Adrenal gland (tissue), 12 donors: ENCODE results near the gene USP40. TPM values are rescaled to one million over a fixed set of nuclear protein-coding genes. Genes with fewer than 3 reads are reported as not detected.

Experiments used
- DNase-seq, 7 donors: peaks; one replicate each; pipeline ENCODE4 v3.0.0-alpha.2; 2019 to 2020
- H3K27ac ChIP-seq, 5 donors: fragments of 200-600 bp; sonication (generic) in 4 of 5; 1 replicate in 3 of 5; 2 replicates in 2 of 5; pipeline versions ENCODE4 v1.5.1 to v1.8.0; 2016 to 2020; ENCODE audit warnings: mild to moderate bottlenecking in 1 of 5
- H3K27me3 ChIP-seq: fragments of 200-600 bp; 2 replicates; pipeline ENCODE4 v1.8.0; 2021
- H3K36me3 ChIP-seq, 2 donors: fragments of 200-600 bp; replicated peaks in 1 of 2; 1 replicate in 1 of 2; 2 replicates in 1 of 2; pipeline versions ENCODE4 v1.5.1 to v1.8.0; 2018 to 2022
- H3K4me1 ChIP-seq, 2 donors: fragments of 200-600 bp; replicated peaks in 1 of 2; 1 replicate in 1 of 2; 2 replicates in 1 of 2; pipeline versions ENCODE4 v1.5.1 to v1.8.0; 2018 to 2021
- H3K4me3 ChIP-seq, 4 donors: fragments of 200-600 bp; sonication (generic) in 3 of 4; one replicate each; pipeline ENCODE4 v1.5.1; 2016 to 2018
- H3K9me3 ChIP-seq, 3 donors: fragments of 200-600 bp; sonication (generic) in 1 of 3; replicated peaks in 1 of 3; 1 replicate in 2 of 3; 2 replicates in 1 of 3; pipeline versions ENCODE4 v1.5.1 to v1.8.0; 2016 to 2021
- CTCF ChIP-seq, 6 experiments: fragments of 450-650 bp in 4 of 6; fragments of 200-600 bp in 2 of 6; sonication (generic) in 1 of 6; IDR thresholded peaks; 1 replicate in 5 of 6; 2 replicates in 1 of 6; pipeline versions ENCODE4 v1.5.1 to v1.8.0; 2016 to 2021; ENCODE audit warnings: antibody characterized with exemption in 6 of 6, mild to moderate bottlenecking in 2 of 6, moderate library complexity in 1 of 6
- POLR2A ChIP-seq, 2 donors: fragments of 450-650 bp; IDR thresholded peaks; one replicate each; pipeline ENCODE4 v1.6.1; 2017; ENCODE audit warnings: antibody characterized with exemption in 2 of 2, mild to moderate bottlenecking in 2 of 2, moderate library complexity in 1 of 2
- WGBS, 4 donors: extraction: QIAGEN DNeasy Blood & Tissue Kit in 2 of 4; methylation state at CpG; one replicate each; pipeline versions ENCODE4 v1.1.5 to v1.1.7; 2013 to 2017; 5-methylcytosine and 5-hydroxymethylcytosine counted together
- intact Hi-C, 2 donors: fragments of 100-400 bp; cut with DNase I; formaldehyde crosslinking; loops; one replicate each; pipeline versions ENCODE4 v1.14.1 to v1.15.0; 2022 to 2023
- polyA plus RNA-seq, 3 donors: library from polyadenylated mRNA; stranded (reverse); fragments of 200-250 nt in 2 of 3; fragments of 350-450 nt in 1 of 3; fragmentation: Illumina TruSeq in 1 of 3; extraction: RNeasy Lipid Tissue Mini Kit (QIAGEN cat#74804) in 1 of 3; gene quantifications; one replicate each; pipeline ENCODE4 v1.2.3, GENCODE V29; 2013 to 2014
- total RNA-seq, 9 donors: library from RNA; depleted of rRNA in 4 of 9; stranded (reverse); fragments of >200 nt in 4 of 9; fragments of 120-200 nt in 1 of 9; fragmentation: NEBNext Ultra II Directional in 1 of 9; extraction: Animal tissue kit (Norgen Biotek cat#: 25700) in 1 of 9; gene quantifications; one replicate each; pipeline versions ENCODE4 v1.1.0 to v1.2.4, GENCODE V29; 2013 to 2023
- donor health status: healthy with polysubstance abuse.
- donor health status: Bipolar disorder and iron deficiency.
- donor health status: DM: yes; HTN: yes; CAD: no.
- donor health status: DM: no; HTN: no; CAD: no.
- donor health status: DM: no; HTN: no; CAD: no.
- donor health status: DM: yes; HTN: yes; CAD: no.

Gene USP40
- total and polyA plus RNA-seq, 12 donors: 25.1 to 98.7 (median 46.3) TPM

DNA sequence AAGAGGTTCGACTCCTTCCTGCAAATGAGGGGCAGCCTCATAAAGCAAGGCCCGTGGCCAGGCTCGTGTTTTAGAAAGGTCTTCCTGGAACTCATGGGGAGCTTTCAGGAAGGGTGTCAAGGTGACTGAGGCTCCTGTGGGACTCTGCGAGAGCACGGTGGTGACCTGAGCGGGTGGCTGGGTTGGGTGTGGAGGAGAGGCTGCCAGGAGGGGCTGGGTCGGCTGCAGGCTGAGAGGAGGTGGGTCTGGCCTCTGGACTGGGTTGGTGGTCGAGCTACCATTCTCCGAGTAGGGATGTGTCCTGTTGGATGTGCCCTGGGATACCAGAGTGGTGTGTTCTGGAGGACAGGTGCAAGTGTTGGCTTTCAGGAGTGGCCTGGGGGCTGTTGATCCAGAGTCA, 125.9 kb downstream of the USP40 start:
- TF ChIP-seq CTCF (IDR thresholded peaks at IDR 0.05): no peak
- no peak for TF ChIP-seq POLR2A (IDR thresholded peaks at IDR 0.05)
- intact Hi-C loops: loop anchor here (5.0 to 10.0 kb wide), 4 partner anchors 38 to 274 kb away; partner anchors contain the start of genes UGT1A4 (in 2 of the 2), UGT1A5 (in 2 of the 2) and DGKD (in 1 of the 2)
- DNase-seq: no peak

DNA sequence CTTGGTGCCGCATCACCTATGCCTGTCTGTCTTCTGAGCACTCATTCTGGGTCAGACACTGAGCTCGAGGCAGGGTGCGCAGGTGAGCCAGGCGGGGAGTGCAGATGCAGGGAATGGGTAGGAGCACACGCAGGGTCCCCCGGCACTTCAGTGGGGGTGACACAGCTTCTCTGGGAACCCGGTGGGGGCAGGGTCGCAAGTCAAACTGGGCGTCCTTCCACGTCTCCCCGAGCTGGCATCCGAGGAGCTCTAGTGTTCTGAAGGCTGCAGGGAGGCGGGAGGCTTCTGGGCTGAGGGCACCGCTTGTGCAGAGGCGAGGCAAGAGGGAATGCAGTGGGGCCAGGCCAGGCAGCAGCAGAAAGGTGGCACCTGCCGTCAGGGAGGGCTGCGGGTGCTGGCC, 126.3 kb downstream of the USP40 start:
- peaks cover 0 to 23% of the 10 kb centered on the region in 2 donors for H3K36me3 ChIP-seq
- DNase-seq: no peak
- no peaks in the 10 kb centered on the region for H3K9me3 ChIP-seq
- no peak overlapping the region for H3K27ac ChIP-seq
- H3K4me1 ChIP-seq: peaks cover 0 to 5% of the 10 kb centered on the region in 2 donors
- no peaks in the 10 kb centered on the region for H3K27me3 ChIP-seq
- H3K4me3 ChIP-seq: no peak overlapping the region
- 89 to 96% (median 92%) methylated on average over 12 to 17 of the region's 17 CpGs for WGBS, 4 donors
- TF ChIP-seq POLR2A (IDR thresholded peaks at IDR 0.05): no peak
- no peak for TF ChIP-seq CTCF (IDR thresholded peaks at IDR 0.05)
- intact Hi-C loops: loop anchor here (5.0 to 10.0 kb wide), 4 partner anchors 38 to 274 kb away; partner anchors contain the start of genes UGT1A4 (in 2 of the 2), UGT1A5 (in 2 of the 2) and DGKD (in 1 of the 2)

More for the DNA sequence above, 125.9 kb downstream of the USP40 start:
- Histone ChIP-seq H3K4me3 (no peak overlapping the region), H3K9me3 (no peaks in the 10 kb centered on the region), H3K27me3 (no peaks in the 10 kb centered on the region), H3K36me3 (peaks cover 0 to 20% of the 10 kb centered on the region in 2 donors), H3K4me1 (peaks cover 0 to 5% of the 10 kb centered on the region in 2 donors), H3K27ac (no peak overlapping the region)
- WGBS, 4 donors: 91 to 95% (median 93%) methylated on average over 8 to 9 of the region's 9 CpGs

DNA sequence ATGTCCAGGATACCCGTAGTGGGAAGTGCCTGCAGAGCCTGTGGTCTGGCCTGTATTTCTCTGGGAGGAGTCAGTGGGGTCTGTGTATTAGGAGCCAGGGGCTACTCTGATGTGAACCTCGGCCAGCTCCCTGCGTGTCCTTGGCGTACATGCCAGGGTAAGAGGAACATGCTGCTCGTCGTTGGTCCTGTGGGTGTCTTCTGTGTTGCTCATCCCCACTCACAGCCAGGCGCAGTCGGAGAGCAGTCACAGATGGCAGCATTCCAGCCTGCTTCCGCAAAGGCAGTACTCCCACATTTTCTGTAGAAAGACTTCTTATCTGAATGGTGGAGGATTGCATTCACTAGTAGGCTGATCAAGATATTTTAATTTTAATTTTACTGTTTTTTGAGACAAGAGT, 127.4 kb downstream of the USP40 start:
- no peaks in the 10 kb centered on the region for H3K9me3 ChIP-seq
- peaks cover 0 to 23% of the 10 kb centered on the region in 2 donors for H3K36me3 ChIP-seq
- no peak overlapping the region for H3K27ac ChIP-seq
- H3K4me3 ChIP-seq: no peak overlapping the region
- peaks cover 0 to 5% of the 10 kb centered on the region in 2 donors for H3K4me1 ChIP-seq
- 71 to 77% (median 72%) methylated on average over 6 to 9 of the region's 9 CpGs for WGBS, 4 donors
- TF ChIP-seq POLR2A (IDR thresholded peaks at IDR 0.05) (no peak), CTCF (IDR thresholded peaks at IDR 0.05) (no peak)
- no peaks in the 10 kb centered on the region for H3K27me3 ChIP-seq
- intact Hi-C loops: no loop called here
- peak in 2 of 7 donors; percentile 38 to 57 for DNase-seq

- 92 to 95% (median 93%) methylated on average over 15 of the region's 15 CpGs for WGBS, 4 donors
- intact Hi-C loops: no loop called here
- H3K4me3 ChIP-seq: no peak overlapping the region
- no peaks in the 10 kb centered on the region for H3K27me3 ChIP-seq
- no peak for DNase-seq
- no peak overlapping the region for H3K27ac ChIP-seq
- H3K4me1 ChIP-seq: peaks cover 0 to 1% of the 10 kb centered on the region in 2 donors
- H3K9me3 ChIP-seq: no peaks in the 10 kb centered on the region
- TF ChIP-seq CTCF (IDR thresholded peaks at IDR 0.05) (no peak), POLR2A (IDR thresholded peaks at IDR 0.05) (no peak)
- H3K36me3 ChIP-seq: peaks cover 0 to 23% of the 10 kb centered on the region in 2 donors
These were observed 127.9 kb downstream of the USP40 start for GRCh38 chr2:233438573-233439147.
